ENCODE measurements around the gene IQCK.

The IQCK gene

GRCh38 chr16:19690196-19690595, 27.9 kb upstream of the IQCK start:
- in situ Hi-C loops (cut with MboI; ENCODE audit: low sequenced_read_pairs) = no loop called here
- H3K27me3 ChIP-seq (ENCODE audit: low read depth) = no peaks in the 10 kb centered on the region
- DNase-seq (ENCODE audit: low spot score in 2 of 2) = no peak
- no peaks in the 10 kb centered on the region for H3K4me1 ChIP-seq
- H3K4me3 ChIP-seq = no peak overlapping the region
- H3K36me3 ChIP-seq (replicated peaks) = peaks cover 11% of the 10 kb centered on the region
- H3K9me3 ChIP-seq = no peaks in the 10 kb centered on the region

GRCh38 chr16:19691161-19691711, 26.8 kb upstream of the IQCK start:
- H3K4me1 ChIP-seq = no peaks in the 10 kb centered on the region; the same call in 1 of the 2 replicates
- H3K27me3 ChIP-seq (ENCODE audit: low read depth) = no peaks in the 10 kb centered on the region
- H3K36me3 ChIP-seq (replicated peaks) = peaks cover 9% of the 10 kb centered on the region
- DNase-seq (ENCODE audit: low spot score in 2 of 2) = no peak
- H3K4me3 ChIP-seq = no peak overlapping the region
- H3K9me3 ChIP-seq = no peaks in the 10 kb centered on the region
- in situ Hi-C loops (cut with MboI; ENCODE audit: low sequenced_read_pairs) = no loop called here

GRCh38 chr16:19694989-19695388, 23.1 kb upstream of the IQCK start:
- Histone ChIP-seq H3K4me3 (no peak overlapping the region), H3K9me3 (no peaks in the 10 kb centered on the region), H3K4me1 (peaks cover 3% of the 10 kb centered on the region; the same call in 1 of the 2 replicates), H3K27me3 (ENCODE audit: low read depth) (no peaks in the 10 kb centered on the region), H3K36me3 (replicated peaks) (peaks cover 17% of the 10 kb centered on the region)
- in situ Hi-C loops (cut with MboI; ENCODE audit: low sequenced_read_pairs) = no loop called here
- DNase-seq (ENCODE audit: low spot score in 2 of 2) = no peak

DNA sequence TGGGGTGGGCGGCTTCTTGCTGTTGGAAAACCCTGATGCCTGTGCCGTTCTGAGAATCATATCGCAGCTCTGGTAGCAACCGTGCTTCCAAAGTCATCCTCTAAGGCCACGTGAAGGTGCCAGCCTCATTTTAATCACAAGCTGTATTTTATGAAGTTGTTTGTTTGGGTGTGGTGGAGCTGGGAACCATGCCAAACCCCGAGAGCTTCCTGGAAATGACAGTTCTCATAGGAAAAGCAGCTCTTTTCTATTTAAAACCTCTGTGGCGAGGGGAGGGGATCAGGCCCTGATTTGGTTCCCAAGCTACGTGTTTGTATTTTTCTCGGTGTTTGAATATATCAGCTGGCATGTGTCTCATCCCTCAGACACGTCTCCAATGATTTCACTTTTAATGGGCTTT, 21.7 kb upstream of the IQCK start:
- H3K4me1 ChIP-seq = peaks cover 3% of the 10 kb centered on the region; the same call in 1 of the 2 replicates
- peak in 1 of 2 experiments; percentile 68 for DNase-seq (ENCODE audit: low spot score in 2 of 2)
- in situ Hi-C loops (cut with MboI; ENCODE audit: low sequenced_read_pairs) = no loop called here
- H3K4me3 ChIP-seq = no peak overlapping the region
- H3K27me3 ChIP-seq (ENCODE audit: low read depth) = no peaks in the 10 kb centered on the region
- no peaks in the 10 kb centered on the region for H3K9me3 ChIP-seq
- peaks cover 15% of the 10 kb centered on the region for H3K36me3 ChIP-seq (replicated peaks)

GRCh38 chr16:19696961-19697360, 21.1 kb upstream of the IQCK start:
- Histone ChIP-seq H3K4me3 (no peak overlapping the region), H3K27me3 (ENCODE audit: low read depth) (no peaks in the 10 kb centered on the region), H3K9me3 (no peaks in the 10 kb centered on the region), H3K4me1 (peaks cover 3% of the 10 kb centered on the region; the same call in 1 of the 2 replicates), H3K36me3 (replicated peaks) (peaks cover 17% of the 10 kb centered on the region)
- in situ Hi-C loops (cut with MboI; ENCODE audit: low sequenced_read_pairs) = no loop called here
- DNase-seq (ENCODE audit: low spot score in 2 of 2) = no peak

GRCh38 chr16:19697756-19698318, 20.2 kb upstream of the IQCK start:
- Histone ChIP-seq H3K9me3 (no peaks in the 10 kb centered on the region), H3K4me3 (no peak overlapping the region), H3K36me3 (replicated peaks) (peaks cover 24% of the 10 kb centered on the region), H3K27me3 (ENCODE audit: low read depth) (no peaks in the 10 kb centered on the region), H3K4me1 (peaks cover 3% of the 10 kb centered on the region; the same call in 1 of the 2 replicates)
- no peak for DNase-seq (ENCODE audit: low spot score in 2 of 2)
- in situ Hi-C loops (cut with MboI; ENCODE audit: low sequenced_read_pairs) = no loop called here

- Histone ChIP-seq H3K27me3 (ENCODE audit: low read depth) (no peaks in the 10 kb centered on the region), H3K4me3 (no peak overlapping the region), H3K36me3 (replicated peaks) (peaks cover 25% of the 10 kb centered on the region), H3K4me1 (peaks cover 3% of the 10 kb centered on the region; the same call in 1 of the 2 replicates), H3K9me3 (no peaks in the 10 kb centered on the region)
- in situ Hi-C loops (cut with MboI; ENCODE audit: low sequenced_read_pairs) = no loop called here
- no peak for DNase-seq (ENCODE audit: low spot score in 2 of 2)
These were observed 19.3 kb upstream of the IQCK start for GRCh38 chr16:19698480-19699465.

DNA sequence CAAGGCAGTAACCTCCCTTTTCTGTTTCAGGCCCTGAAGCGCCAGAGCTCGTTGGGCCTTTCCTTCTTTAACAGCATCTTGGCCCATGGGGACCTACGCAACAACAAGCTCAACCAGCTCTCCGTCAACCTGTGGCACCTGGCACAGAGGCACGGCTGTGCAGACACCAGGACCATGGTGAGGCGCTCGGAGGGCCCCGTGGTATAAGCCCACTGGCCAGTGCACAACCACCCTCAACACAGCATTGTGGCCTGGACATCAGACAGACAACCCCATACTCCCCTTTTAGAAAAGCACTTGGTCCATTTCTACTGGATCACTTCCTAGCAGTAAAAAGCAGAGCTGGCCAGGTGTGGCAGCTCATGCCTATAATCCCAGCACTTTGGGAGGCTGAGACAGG, 18.6 kb upstream of the IQCK start:
- in situ Hi-C loops (cut with MboI; ENCODE audit: low sequenced_read_pairs) = no loop called here
- no peaks in the 10 kb centered on the region for H3K9me3 ChIP-seq

GRCh38 chr16:19700319-19700781, 17.7 kb upstream of the IQCK start:
- DNase-seq (ENCODE audit: low spot score in 2 of 2) = no peak
- Histone ChIP-seq H3K9me3 (no peaks in the 10 kb centered on the region), H3K4me3 (no peak overlapping the region), H3K36me3 (replicated peaks) (peaks cover 41% of the 10 kb centered on the region), H3K27me3 (ENCODE audit: low read depth) (no peaks in the 10 kb centered on the region), H3K4me1 (peaks cover 3% of the 10 kb centered on the region; the same call in 1 of the 2 replicates)
- in situ Hi-C loops (cut with MboI; ENCODE audit: low sequenced_read_pairs) = no loop called here

More for the DNA sequence above, 18.6 kb upstream of the IQCK start:
- Histone ChIP-seq H3K27me3 (ENCODE audit: low read depth) (no peaks in the 10 kb centered on the region), H3K36me3 (replicated peaks) (peaks cover 32% of the 10 kb centered on the region), H3K4me1 (peaks cover 3% of the 10 kb centered on the region; the same call in 1 of the 2 replicates), H3K4me3 (no peak overlapping the region)
- DNase-seq (ENCODE audit: low spot score in 2 of 2) = no peak

- Histone ChIP-seq H3K27me3 (ENCODE audit: low read depth) (no peaks in the 10 kb centered on the region), H3K4me3 (no peak overlapping the region), H3K4me1 (peaks cover 3% of the 10 kb centered on the region; the same call in 1 of the 2 replicates), H3K9me3 (no peaks in the 10 kb centered on the region), H3K36me3 (replicated peaks) (peaks cover 48% of the 10 kb centered on the region)
- in situ Hi-C loops (cut with MboI; ENCODE audit: low sequenced_read_pairs) = no loop called here
- no peak for DNase-seq (ENCODE audit: low spot score in 2 of 2)
These were observed 17.0 kb upstream of the IQCK start for GRCh38 chr16:19701091-19701490.

- Histone ChIP-seq H3K36me3 (replicated peaks) (peaks cover 56% of the 10 kb centered on the region), H3K27me3 (ENCODE audit: low read depth) (no peaks in the 10 kb centered on the region), H3K4me1 (no peaks in the 10 kb centered on the region), H3K4me3 (no peak overlapping the region), H3K9me3 (no peaks in the 10 kb centered on the region)
- DNase-seq (ENCODE audit: low spot score in 2 of 2) = no peak
- in situ Hi-C loops (cut with MboI; ENCODE audit: low sequenced_read_pairs) = no loop called here
These were observed 14.7 kb upstream of the IQCK start for GRCh38 chr16:19703172-19703889.

DNA sequence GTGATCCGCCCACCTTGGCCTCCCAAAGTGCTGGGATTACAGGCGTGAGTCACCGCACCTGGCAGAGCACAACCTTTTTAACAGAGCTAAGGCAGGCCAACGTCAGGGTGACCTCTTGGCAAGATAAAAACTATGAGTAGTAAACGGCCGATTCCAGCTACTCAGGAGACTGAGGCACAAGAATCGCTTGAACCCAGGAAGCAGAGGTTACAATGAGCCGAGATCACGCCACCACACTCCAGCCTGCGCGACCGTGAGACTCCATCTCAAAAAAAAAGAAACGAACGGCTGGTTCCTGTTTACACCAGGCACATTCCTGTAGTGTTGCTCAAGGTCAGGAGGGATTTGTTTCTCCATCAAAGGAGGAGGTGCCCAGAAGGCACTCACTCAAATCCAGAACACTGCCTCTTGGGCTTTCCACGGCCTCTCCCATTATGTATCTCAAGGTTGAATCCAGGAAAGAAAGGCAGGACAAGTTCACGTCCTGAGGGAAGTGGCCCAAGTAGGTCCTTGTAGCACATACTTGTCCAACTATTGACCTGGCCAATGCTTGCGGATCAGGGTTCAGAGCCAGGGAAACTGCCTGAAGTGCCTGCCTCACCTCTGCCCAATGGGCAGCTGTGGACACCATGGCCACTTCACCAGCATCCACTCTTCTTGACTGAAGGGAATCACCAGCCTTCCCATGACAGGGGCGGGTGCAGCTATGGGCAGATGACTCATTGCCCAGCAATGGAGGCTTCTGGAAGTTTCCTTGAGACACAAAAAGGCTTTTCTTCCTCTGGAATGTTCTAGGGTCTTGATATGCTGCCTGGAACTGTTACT, 13.5 kb upstream of the IQCK start:
- Histone ChIP-seq H3K36me3 (replicated peaks) (peaks cover 60% of the 10 kb centered on the region), H3K4me3 (no peak overlapping the region), H3K9me3 (no peaks in the 10 kb centered on the region), H3K27me3 (ENCODE audit: low read depth) (no peaks in the 10 kb centered on the region), H3K4me1 (no peaks in the 10 kb centered on the region)
- no peak for DNase-seq (ENCODE audit: low spot score in 2 of 2)
- in situ Hi-C loops (cut with MboI; ENCODE audit: low sequenced_read_pairs) = no loop called here

DNA sequence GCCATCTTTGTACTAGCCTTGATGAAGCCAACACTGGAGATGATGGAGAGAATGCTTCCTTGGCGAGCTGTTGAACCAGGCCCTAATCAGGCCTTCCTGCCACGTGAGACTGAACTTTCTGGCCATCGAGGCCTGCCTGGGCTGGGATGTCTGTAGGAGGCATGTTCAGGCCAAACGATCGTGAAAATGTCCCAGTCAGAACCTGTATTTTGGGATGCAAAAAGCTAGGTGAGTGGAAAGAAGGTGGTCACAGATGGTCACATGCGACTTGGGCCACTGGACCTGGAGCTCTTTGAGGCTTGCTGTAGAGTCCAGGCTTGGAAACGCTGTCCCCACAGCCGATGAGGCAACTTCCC, 12.9 kb upstream of the IQCK start:
- Histone ChIP-seq H3K4me1 (no peaks in the 10 kb centered on the region), H3K36me3 (replicated peaks) (peaks cover 61% of the 10 kb centered on the region), H3K4me3 (no peak overlapping the region), H3K27me3 (ENCODE audit: low read depth) (no peaks in the 10 kb centered on the region), H3K9me3 (no peaks in the 10 kb centered on the region)
- in situ Hi-C loops (cut with MboI; ENCODE audit: low sequenced_read_pairs) = no loop called here
- DNase-seq (ENCODE audit: low spot score in 2 of 2) = no peak
